Neural cell (in vitro differentiated cells): Measurements from ENCODE around the gene CHRNA9. TPM values are rescaled to one million over a fixed set of nuclear protein-coding genes. Genes with fewer than 3 reads are reported as not detected.

Experiments used
- H2AFZ ChIP-seq: fragments of 200-600, 300-800 bp; sonication (generic), shearing (Covaris generic); 2 replicates; pipeline ENCODE4 v1.6.0; 2014; ENCODE audit warnings: low read depth, mild to moderate bottlenecking, antibody characterized with exemption, low read length, moderate library complexity
- H3F3A ChIP-seq: fragments of 200-600 bp; shearing (Covaris generic); 2 replicates; pipeline ENCODE4 v1.6.1; 2016; ENCODE audit warnings: mild to moderate bottlenecking, moderate library complexity, mixed read lengths, antibody characterized with exemption, low read length; ENCODE audit not compliant: insufficient read depth, poor library complexity, severe bottlenecking
- H3K27ac ChIP-seq: fragments of 200-600, 300-800 bp; sonication (generic), shearing (Covaris generic); 2 replicates; pipeline ENCODE4 v1.5.1; 2014; ENCODE audit warnings: mild to moderate bottlenecking, low read length, moderate library complexity
- H3K27me3 ChIP-seq: fragments of 300-800, 200-600 bp; sonication (generic), shearing (Covaris generic); 2 replicates; pipeline ENCODE4 v1.6.0; 2014; ENCODE audit warnings: mild to moderate bottlenecking, low read depth, low read length, moderate library complexity; ENCODE audit not compliant: insufficient read depth
- H3K36me3 ChIP-seq: fragments of 300-800, 200-600 bp; sonication (generic), shearing (Covaris generic); 2 replicates; pipeline ENCODE4 v1.5.1; 2014; ENCODE audit warnings: mild to moderate bottlenecking, antibody characterized with exemption, low read length, moderate library complexity; ENCODE audit not compliant: insufficient read depth
- H3K4me2 ChIP-seq: fragments of 300-800, 200-600 bp; sonication (generic), shearing (Covaris generic); 2 replicates; pipeline ENCODE4 v1.6.0; 2014; ENCODE audit warnings: mild to moderate bottlenecking, low read length
- H3K4me3 ChIP-seq: fragments of 300-800, 200-600 bp; sonication (generic), shearing (Covaris generic); 2 replicates; pipeline ENCODE4 v1.5.1; 2014; ENCODE audit warnings: mild to moderate bottlenecking, low read length, moderate library complexity
- H3K79me2 ChIP-seq: fragments of 200-600 bp; shearing (Covaris generic); replicated peaks from 2 replicates; pipeline ENCODE4 v1.6.0; 2014; ENCODE audit warnings: mild to moderate bottlenecking, low read length, moderate library complexity; ENCODE audit not compliant: insufficient read depth
- H3K9ac ChIP-seq: fragments of 300-800, 200-600 bp; sonication (generic), shearing (Covaris generic); 2 replicates; pipeline ENCODE4 v1.6.1; 2016; ENCODE audit warnings: mild to moderate bottlenecking, low read length, mixed read lengths
- H3K9me2 ChIP-seq: fragments of 200-600 bp; shearing (Covaris generic); 2 replicates; pipeline ENCODE4 v1.6.1; 2016; ENCODE audit warnings: mild to moderate bottlenecking, low read length, mixed read lengths; ENCODE audit not compliant: insufficient read depth
- H3K9me3 ChIP-seq: fragments of 200-600, 300-800 bp; sonication (generic), shearing (Covaris generic); 2 replicates; pipeline ENCODE4 v1.6.1; 2016; ENCODE audit warnings: mild to moderate bottlenecking, mixed run types, low read length, moderate library complexity, mixed read lengths
- H4K20me1 ChIP-seq: fragments of 200-600 bp; shearing (Covaris generic); 2 replicates; pipeline ENCODE4 v1.6.1; 2016; ENCODE audit warnings: mild to moderate bottlenecking, mixed run types; ENCODE audit not compliant: insufficient read depth
- CTCF ChIP-seq: fragments of 450-650 bp; IDR thresholded peaks from 2 replicates; pipeline ENCODE4 v1.5.1; 2014; ENCODE audit warnings: antibody characterized with exemption, mild to moderate bottlenecking, moderate library complexity; ENCODE audit not compliant: poor library complexity, severe bottlenecking
- EP300 ChIP-seq: fragments of 450-650 bp; conservative IDR thresholded peaks from 2 replicates; pipeline ENCODE4 v1.6.1; 2014; ENCODE audit warnings: antibody characterized with exemption, mild to moderate bottlenecking, moderate library complexity; ENCODE audit not compliant: poor library complexity, severe bottlenecking
- EZH2 ChIP-seq: fragments of 200-600, 300-800 bp; shearing (Covaris generic), sonication (generic); IDR thresholded peaks from 2 replicates; pipeline ENCODE4 v1.6.1; 2014; ENCODE audit warnings: antibody characterized with exemption, low read length, borderline replicate concordance, mild to moderate bottlenecking; ENCODE audit not compliant: insufficient read depth, poor library complexity, severe bottlenecking
- MXI1 ChIP-seq: fragments of 450-650 bp; conservative IDR thresholded peaks from 2 replicates; pipeline ENCODE4 v1.6.1; 2014; ENCODE audit warnings: antibody characterized with exemption, mild to moderate bottlenecking; ENCODE audit not compliant: poor library complexity, severe bottlenecking
- POLR2AphosphoS5 ChIP-seq: IDR thresholded peaks from 2 replicates; pipeline ENCODE4 v1.6.1; 2012
- RAD21 ChIP-seq: fragments of 450-650 bp; conservative IDR thresholded peaks from 2 replicates; pipeline ENCODE4 v1.6.1; 2014; ENCODE audit warnings: antibody characterized with exemption, mild to moderate bottlenecking, moderate library complexity
- REST ChIP-seq: IDR thresholded peaks from 2 replicates; pipeline ENCODE4 v1.6.1; 2012; ENCODE audit warnings: borderline replicate concordance
- SMC3 ChIP-seq: fragments of 450-650 bp; conservative IDR thresholded peaks from 2 replicates; pipeline ENCODE4 v1.6.1; 2014; ENCODE audit warnings: antibody characterized with exemption, mild to moderate bottlenecking, moderate library complexity; ENCODE audit not compliant: poor library complexity
- TAF1 ChIP-seq: IDR thresholded peaks from 2 replicates; pipeline ENCODE4 v1.6.1; 2012; ENCODE audit warnings: low read depth
- polyA plus RNA-seq: library from polyadenylated mRNA; depleted of rRNA; stranded (reverse); fragments of >200 nt; gene quantifications from 2 replicates; pipeline ENCODE4 v1.2.3, GENCODE V29; 2014

The CHRNA9 gene
- polyA plus RNA-seq, 1 donor from 2014 or later: 0.10 TPM

GRCh38 chr4:40330536-40330935, 4.6 kb upstream of the CHRNA9 start:
- H4K20me1 ChIP-seq: no peaks in the 10 kb centered on the region
- no peaks in the 10 kb centered on the region for H3K9me2 ChIP-seq
- no peak overlapping the region for H3K4me3 ChIP-seq
- TF ChIP-seq CTCF: no peak
- no peak for TF ChIP-seq REST
- TF ChIP-seq RAD21: no peak
- no peak for TF ChIP-seq EP300
- TF ChIP-seq SMC3: no peak
- no peak for TF ChIP-seq TAF1
- no peak for TF ChIP-seq EZH2
- no peaks in the 10 kb centered on the region for H3K9me3 ChIP-seq
- H3K9ac ChIP-seq: no peak overlapping the region
- no peak overlapping the region for H3K27ac ChIP-seq
- no peaks in the 10 kb centered on the region for H3K27me3 ChIP-seq
- H3K36me3 ChIP-seq: no peaks in the 10 kb centered on the region
- no peaks in the 10 kb centered on the region for H3K79me2 ChIP-seq
- no peak overlapping the region for H3K4me2 ChIP-seq
- no peaks in the 10 kb centered on the region for H3F3A ChIP-seq
- no peak overlapping the region for H2AFZ ChIP-seq

GRCh38 chr4:40331101-40331745, 3.9 kb upstream of the CHRNA9 start:
- Histone ChIP-seq H3F3A (no peaks in the 10 kb centered on the region), H3K9me3 (no peaks in the 10 kb centered on the region), H3K36me3 (no peaks in the 10 kb centered on the region), H3K4me2 (no peak overlapping the region), H4K20me1 (no peaks in the 10 kb centered on the region), H3K27me3 (no peaks in the 10 kb centered on the region), H2AFZ (no peak overlapping the region), H3K27ac (no peak overlapping the region), H3K79me2 (no peaks in the 10 kb centered on the region), H3K9me2 (no peaks in the 10 kb centered on the region), H3K9ac (no peak overlapping the region), H3K4me3 (no peak overlapping the region)
- no peak for TF ChIP-seq MXI1
- no peak for TF ChIP-seq RAD21
- TF ChIP-seq CTCF: no peak
- no peak for TF ChIP-seq SMC3
- TF ChIP-seq EP300: no peak
- no peak for TF ChIP-seq POLR2AphosphoS5
- TF ChIP-seq TAF1: no peak
- no peak for TF ChIP-seq EZH2
- no peak for TF ChIP-seq REST
